Frontal cortex (tissue), 4 donors: ENCODE results near the gene CASP9. TPM values are rescaled to one million over a fixed set of nuclear protein-coding genes. Genes with fewer than 3 reads are reported as not detected.

Source experiments
- DNase-seq, 2 donors: peaks; one replicate each; pipeline ENCODE4 v3.0.0; 2012; ENCODE audit warnings: low spot score in 2 of 2
- FAIRE-seq: peaks from 2 replicates; lab custom pipeline; 2012; peaks lifted over from hg19 to GRCh38; lab: Jason Lieb, UNC
- small RNA-seq: library from RNA; depleted of rRNA; stranded (forward); fragments of <200 nt; gene quantifications from one replicate; pipeline ENCODE3, GENCODE V24; 2014
- total RNA-seq: library from RNA; depleted of rRNA; stranded (reverse); fragments of >200 nt; gene quantifications from one replicate; pipeline ENCODE4 v1.2.3, GENCODE V29; 2014
- donor health status: control.
- donor health status: control.
- donor health status: control.

Gene CASP9
- total RNA-seq, 1 donor from 2014 or later: 2.0 TPM

- DNase-seq: no peak
- no peak for FAIRE-seq
Observed at GRCh38 chr1:15452866-15453571, 71.0 kb downstream of the CASP9 start.

GRCh38 chr1:15452216-15452615 is 71.8 kb downstream of the CASP9 start:
- DNase-seq: no peak
- FAIRE-seq: no peak

- no peak for DNase-seq
- FAIRE-seq: no peak
Observed at GRCh38 chr1:15451014-15451722, 72.8 kb downstream of the CASP9 start.

- no peak for DNase-seq
- no peak for FAIRE-seq
Observed at GRCh38 chr1:15449567-15449966, 74.4 kb downstream of the CASP9 start.

GRCh38 chr1:15448877-15449462 is 75.0 kb downstream of the CASP9 start:
- no peak for DNase-seq
- FAIRE-seq: no peak

GRCh38 chr1:15446212-15446611 is 77.8 kb downstream of the CASP9 start:
- no peak for FAIRE-seq
- DNase-seq: no peak

- no peak for DNase-seq
- FAIRE-seq: no peak
Observed at GRCh38 chr1:15445390-15446122, 78.5 kb downstream of the CASP9 start.

GRCh38 chr1:15444468-15445389 is 79.3 kb downstream of the CASP9 start:
- no peak for DNase-seq
- FAIRE-seq: no peak

GRCh38 chr1:15443281-15443680 is 80.7 kb downstream of the CASP9 start:
- DNase-seq (no peak), FAIRE-seq (no peak)

GRCh38 chr1:15442759-15443158 is 81.3 kb downstream of the CASP9 start:
- FAIRE-seq: no peak
- no peak for DNase-seq

- FAIRE-seq (no peak), DNase-seq (no peak)
Observed at GRCh38 chr1:15442119-15442518, 81.9 kb downstream of the CASP9 start.

Small RNAs within 50 kb of the gene (small RNA-seq; reads per million reads assigned to genes)
- gene SCARNA21B: not detected

Other genes starting within 250 kb of the CASP9 start
- gene EFHD2, start 114.3 kb downstream of the CASP9 start, total RNA-seq: 5.3 TPM
- gene CTRC, start 85.8 kb downstream of the CASP9 start, total RNA-seq: not detected
- not detected for gene CELA2A, start 67.5 kb downstream of the CASP9 start, total RNA-seq
- gene CELA2B, start 48.1 kb downstream of the CASP9 start, total RNA-seq: not detected
- 16.3 TPM for gene DNAJC16, start 2.6 kb upstream of the CASP9 start, total RNA-seq
- 0.82 TPM for gene AGMAT, start 60.8 kb upstream of the CASP9 start, total RNA-seq
- gene DDI2, start 93.2 kb upstream of the CASP9 start, total RNA-seq: 11.8 TPM
- gene PLEKHM2, start 160.1 kb upstream of the CASP9 start, total RNA-seq: 32.6 TPM
- not detected for gene SLC25A34, start 212.0 kb upstream of the CASP9 start, total RNA-seq
- gene TMEM82, start 218.3 kb upstream of the CASP9 start, total RNA-seq: not detected
- gene FBLIM1, start 234.6 kb upstream of the CASP9 start, total RNA-seq: 14.3 TPM